SK-N-MC (cell line): Measurements from ENCODE around the gene SUGT1.
"Not testable (repeated sequence)": the region's sequence is repeated elsewhere in the genome, so short reads cannot be mapped to it uniquely, and the experiment has no call there.

Source experiments
- EZH2 ChIP-seq: fragments of 200-600 bp; sonication (generic); IDR thresholded peaks from one replicate; pipeline ENCODE4 v1.6.1; 2017; ENCODE audit warnings: antibody characterized with exemption
- POLR2AphosphoS5 ChIP-seq: IDR thresholded peaks from 2 replicates; pipeline ENCODE4 v1.6.1; 2012; ENCODE audit warnings: mild to moderate bottlenecking, low read depth, low read length, borderline replicate concordance

- not testable (repeated sequence) for TF ChIP-seq POLR2AphosphoS5, EZH2
These were observed 45.8 kb upstream of the SUGT1 start for GRCh38 chr13:52606795-52607194.
